HG03354 (cell line): ENCODE data around the gene SUSD1.

Experiments used
- ATAC-seq: cut with Tn5 transposase; IDR thresholded peaks from one replicate; pipeline ENCODE4 v1.9.1; 2021; ENCODE audit warnings: mild to moderate bottlenecking; ENCODE audit not compliant: unreplicated experiment, poor library complexity, severe bottlenecking

The SUSD1 gene

GRCh38 chr9:112048924-112049691 is 126.0 kb downstream of the SUSD1 start:
- no peak for ATAC-seq

GRCh38 chr9:112047538-112048066 is 127.5 kb downstream of the SUSD1 start:
- ATAC-seq = no peak

DNA sequence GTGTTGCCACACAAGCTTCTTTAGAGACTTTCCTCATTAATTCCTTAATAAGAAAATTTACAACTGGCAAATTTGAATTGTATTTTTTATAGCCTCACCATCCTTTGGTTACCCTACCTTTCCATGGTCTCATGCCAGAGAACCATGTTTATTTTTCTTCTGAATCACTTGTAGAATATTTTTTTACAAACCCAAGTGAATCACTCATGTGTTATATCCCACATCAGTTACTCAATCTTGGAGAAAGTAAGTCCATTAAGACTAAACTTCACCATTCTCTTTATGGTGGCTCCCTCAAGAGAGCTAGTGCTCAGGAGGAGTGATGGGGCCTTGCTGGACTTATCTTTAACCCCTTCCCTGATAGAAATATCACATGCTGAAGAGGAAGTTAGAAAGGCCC is 128.9 kb downstream of the SUSD1 start:
- no peak for ATAC-seq

DNA sequence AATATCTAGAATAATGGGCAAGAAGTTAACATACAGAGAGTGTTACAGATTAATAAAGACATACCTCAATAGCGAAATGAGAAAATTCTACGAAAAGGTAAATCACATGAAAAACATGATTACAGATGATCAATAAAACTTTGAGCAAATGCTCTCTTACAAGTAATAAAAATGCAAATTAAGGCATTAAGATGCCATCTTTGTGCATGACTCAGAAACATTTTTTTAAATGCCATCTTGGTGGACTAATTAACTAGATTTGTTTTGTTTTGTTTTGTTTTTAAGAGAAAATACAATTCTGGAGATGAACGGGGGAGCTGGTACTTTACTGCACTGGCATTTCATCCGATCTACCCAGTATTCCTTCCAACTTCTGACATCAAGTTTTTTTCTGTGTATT is 130.2 kb downstream of the SUSD1 start:
- no peak for ATAC-seq

DNA sequence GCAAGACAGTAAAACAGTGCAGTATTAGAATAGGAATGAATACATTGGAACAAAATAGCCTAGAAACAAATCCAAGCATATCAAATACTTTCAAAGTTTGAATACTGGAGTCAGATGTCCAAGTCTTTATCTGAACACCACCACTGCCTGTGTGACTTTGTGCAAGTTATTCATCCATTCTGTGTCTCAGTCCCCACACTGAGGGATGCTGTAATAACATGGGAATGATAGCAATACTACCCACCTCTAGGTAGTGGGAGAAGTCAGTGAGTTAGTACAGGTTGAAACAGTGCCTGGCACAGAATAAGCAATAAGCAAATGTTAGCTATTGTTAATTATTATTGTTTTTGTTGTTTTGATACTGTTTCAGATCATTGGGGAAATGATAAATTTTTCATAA is 130.9 kb downstream of the SUSD1 start:
- ATAC-seq = no peak

DNA sequence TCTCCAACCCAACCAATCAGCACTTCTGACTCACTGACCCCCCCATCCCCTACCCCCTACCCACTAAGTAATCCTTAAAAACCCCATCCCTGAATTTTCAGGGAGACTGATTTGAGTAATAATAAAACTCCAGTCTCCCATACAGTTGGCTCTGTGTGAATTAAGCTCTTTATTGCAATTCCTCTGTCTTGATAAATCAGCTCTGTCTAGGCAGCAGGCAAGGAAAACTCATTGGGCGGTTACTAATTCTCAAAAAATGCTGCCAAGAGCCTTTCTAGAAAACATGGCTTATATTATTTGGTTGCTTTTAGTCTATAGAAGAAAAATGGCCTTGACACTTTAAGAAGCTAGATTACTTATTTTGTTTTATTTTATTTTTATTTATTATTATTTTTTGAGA is 131.7 kb downstream of the SUSD1 start:
- no peak for ATAC-seq

- ATAC-seq = no peak
Observed at GRCh38 chr9:112042769-112043168, 132.3 kb downstream of the SUSD1 start.

DNA sequence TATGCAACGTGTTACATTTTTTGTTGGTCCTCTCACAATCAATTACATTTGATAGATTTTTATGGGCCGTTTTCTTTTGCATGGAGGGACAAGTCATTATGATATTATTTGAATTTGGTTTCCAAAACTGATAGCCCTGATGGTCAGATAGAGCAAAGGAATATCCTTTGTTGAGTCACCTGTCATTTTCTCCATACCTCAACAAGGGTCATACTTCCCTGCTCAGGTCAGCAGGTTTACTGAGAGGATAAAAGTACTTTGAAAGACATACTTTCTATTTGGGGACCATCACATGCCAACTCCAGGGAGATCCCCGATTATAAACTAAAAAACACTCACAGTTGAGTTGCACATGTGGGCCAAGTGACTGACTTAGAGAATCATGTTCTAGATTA is 132.9 kb downstream of the SUSD1 start:
- ATAC-seq = no peak

GRCh38 chr9:112041536-112042243 is 133.4 kb downstream of the SUSD1 start:
- ATAC-seq = no peak

GRCh38 chr9:112041199-112041535 is 133.9 kb downstream of the SUSD1 start:
- no peak for ATAC-seq

GRCh38 chr9:112038017-112038408 is 137.1 kb downstream of the SUSD1 start:
- peak; percentile 23 for ATAC-seq

- ATAC-seq = peak; percentile 58
Observed at GRCh38 chr9:112037281-112038016, 137.6 kb downstream of the SUSD1 start.

- no peak for ATAC-seq
Observed at GRCh38 chr9:112035166-112035826, 139.8 kb downstream of the SUSD1 start.

DNA sequence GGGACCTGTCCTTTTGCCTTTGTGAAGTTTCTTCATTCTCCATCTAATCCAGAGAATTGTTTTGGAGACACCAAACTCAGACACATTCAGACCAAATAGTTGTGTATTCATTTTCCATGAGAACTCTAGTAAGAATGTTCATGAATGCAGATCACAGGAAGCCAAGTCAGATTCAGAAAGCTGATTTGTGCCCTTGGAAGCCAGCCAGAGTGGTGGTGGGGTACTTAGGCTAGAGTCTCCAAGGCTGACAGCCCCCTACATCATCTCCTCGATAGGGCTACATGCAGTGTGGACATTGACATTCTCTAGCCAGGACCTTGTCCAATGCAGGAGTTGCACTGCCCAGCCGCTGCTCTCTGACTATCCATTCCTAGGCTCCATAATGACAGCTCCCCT is 140.9 kb downstream of the SUSD1 start:
- ATAC-seq = no peak

GRCh38 chr9:112033237-112034215 is 141.6 kb downstream of the SUSD1 start:
- no peak for ATAC-seq

- no peak for ATAC-seq
Observed at GRCh38 chr9:112032743-112033142, 142.4 kb downstream of the SUSD1 start.

GRCh38 chr9:112032009-112032408 is 143.1 kb downstream of the SUSD1 start:
- peak; percentile 57 for ATAC-seq

- ATAC-seq = no peak
Observed at GRCh38 chr9:112031400-112031799, 143.7 kb downstream of the SUSD1 start.

- no peak for ATAC-seq
Observed at GRCh38 chr9:112029921-112030444, 145.1 kb downstream of the SUSD1 start.
